Measurements from ENCODE around the gene ASS1.

DNA sequence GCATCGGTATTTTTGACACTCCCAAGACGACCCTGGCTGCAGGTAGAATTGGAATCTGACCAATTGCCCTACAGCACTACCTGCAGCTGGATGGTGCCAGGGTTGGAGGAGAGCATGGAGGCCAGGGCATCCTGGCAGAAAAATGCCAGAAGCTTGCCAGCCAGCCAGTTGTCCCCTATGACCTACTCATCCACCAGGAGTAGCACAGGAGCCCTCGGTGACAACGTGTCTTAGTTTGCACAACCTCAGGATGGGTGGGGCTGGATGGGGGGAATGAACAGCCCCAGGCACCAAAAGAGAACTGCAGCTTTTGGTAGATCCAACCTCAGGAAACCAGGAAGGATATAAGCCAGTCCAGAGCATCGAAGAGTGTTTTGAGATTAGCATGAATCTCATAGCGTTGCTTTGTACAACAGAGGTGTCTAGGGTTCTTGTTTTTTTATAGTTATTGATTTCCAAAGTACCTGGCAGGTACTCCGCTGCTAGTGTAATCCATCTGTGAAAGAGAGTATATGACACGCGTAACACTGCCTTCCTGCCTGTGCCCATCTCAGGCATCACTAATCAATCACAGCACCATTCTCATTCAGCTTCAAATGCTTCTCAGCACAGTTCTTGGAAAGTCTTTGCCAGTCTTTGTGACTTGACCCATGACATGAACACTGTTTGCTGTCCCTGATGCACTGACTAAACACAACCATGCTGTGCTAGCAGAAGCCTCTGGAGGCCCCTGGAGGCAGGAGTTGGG lies 36.7 kb upstream of the ASS1 start:
- TF ChIP-seq, protein P1, sequence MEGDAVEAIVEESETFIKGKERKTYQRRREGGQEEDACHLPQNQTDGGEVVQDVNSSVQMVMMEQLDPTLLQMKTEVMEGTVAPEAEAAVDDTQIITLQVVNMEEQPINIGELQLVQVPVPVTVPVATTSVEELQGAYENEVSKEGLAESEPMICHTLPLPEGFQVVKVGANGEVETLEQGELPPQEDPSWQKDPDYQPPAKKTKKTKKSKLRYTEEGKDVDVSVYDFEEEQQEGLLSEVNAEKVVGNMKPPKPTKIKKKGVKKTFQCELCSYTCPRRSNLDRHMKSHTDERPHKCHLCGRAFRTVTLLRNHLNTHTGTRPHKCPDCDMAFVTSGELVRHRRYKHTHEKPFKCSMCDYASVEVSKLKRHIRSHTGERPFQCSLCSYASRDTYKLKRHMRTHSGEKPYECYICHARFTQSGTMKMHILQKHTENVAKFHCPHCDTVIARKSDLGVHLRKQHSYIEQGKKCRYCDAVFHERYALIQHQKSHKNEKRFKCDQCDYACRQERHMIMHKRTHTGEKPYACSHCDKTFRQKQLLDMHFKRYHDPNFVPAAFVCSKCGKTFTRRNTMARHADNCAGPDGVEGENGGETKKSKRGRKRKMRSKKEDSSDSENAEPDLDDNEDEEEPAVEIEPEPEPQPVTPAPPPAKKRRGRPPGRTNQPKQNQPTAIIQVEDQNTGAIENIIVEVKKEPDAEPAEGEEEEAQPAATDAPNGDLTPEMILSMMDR (IDR thresholded peaks at IDR 0.05) = no peak
- no peak for TF ChIP-seq POLR2A (IDR thresholded peaks at IDR 0.05)

All from transverse colon (tissue), 3 donors.